Psoas muscle (tissue), 8 donors: Measurements from ENCODE around the gene CXCL8. TPM values are rescaled to one million over a fixed set of nuclear protein-coding genes. Genes with fewer than 3 reads are reported as not detected.

Experiments used
- ATAC-seq, 4 donors: fragments of 200-7000 bp; cut with Tn5 transposase; one replicate each; pipeline ENCODE4 v1.9.1; 2020; ENCODE audit warnings: moderate library complexity in 3 of 4, mild to moderate bottlenecking in 2 of 4
- DNase-seq, 2 donors: peaks; one replicate each; pipeline ENCODE4 v3.0.0-alpha.2; 2020
- H3K27ac ChIP-seq: fragments of 200-600 bp; one replicate; pipeline ENCODE4 v1.8.0; 2022
- H3K27me3 ChIP-seq, 3 donors: fragments of 200-600 bp in 1 of 3; one replicate each; pipeline versions ENCODE4 v1.6.1 to v1.8.0; 2013 to 2022; ENCODE audit warnings: low read length in 2 of 3, mild to moderate bottlenecking in 2 of 3, moderate library complexity in 1 of 3; ENCODE audit not compliant: insufficient read depth in 3 of 3
- H3K36me3 ChIP-seq, 2 donors: fragments of 200-600 bp in 1 of 2; one replicate each; pipeline versions ENCODE4 v1.6.1 to v1.8.0; 2013 to 2022; ENCODE audit warnings: low read depth in 1 of 2, mild to moderate bottlenecking in 1 of 2, moderate library complexity in 1 of 2; ENCODE audit not compliant: insufficient read depth in 1 of 2
- H3K4me1 ChIP-seq: fragments of 200-600 bp; one replicate; pipeline ENCODE4 v1.8.0; 2022
- H3K4me3 ChIP-seq: fragments of 200-600 bp; one replicate; pipeline ENCODE4 v1.8.0; 2022; ENCODE audit warnings: mild to moderate bottlenecking
- H3K9me3 ChIP-seq: fragments of 200-600 bp; one replicate; pipeline ENCODE4 v1.8.0; 2022
- WGBS, 3 donors: extraction: QIAGEN DNeasy Blood & Tissue Kit; methylation state at CpG; one replicate each; pipeline versions ENCODE4 v1.1.6 to v1.1.7; 2013; 5-methylcytosine and 5-hydroxymethylcytosine counted together
- intact Hi-C, 2 donors: fragments of 100-400 bp; cut with DNase I; formaldehyde crosslinking; loops; one replicate each; pipeline versions ENCODE4 v1.11.0 to v1.14.2; 2022
- polyA plus RNA-seq, 3 donors: library from polyadenylated mRNA; stranded (reverse); fragments of 200-250 nt; gene quantifications; one replicate each; pipeline ENCODE4 v1.2.3, GENCODE V29; 2013
- total RNA-seq, 4 donors: library from RNA; stranded (reverse); fragmentation: NEBNext Ultra II Directional in 2 of 4; extraction: Animal tissue kit (Norgen Biotek cat#: 25700) in 2 of 4; gene quantifications; one replicate each; pipeline versions ENCODE4 v1.2.1 to v1.2.4, GENCODE V29; 2021 to 2023
- TF ChIP-seq, protein P1 (sequence below): fragments of 200-600 bp; IDR thresholded peaks from one replicate; pipeline ENCODE4 v1.8.0; 2022; ENCODE audit warnings: antibody characterized with exemption
- donor health status: healthy with polysubstance abuse.
- donor health status: DM: no; HTN: no; CAD: no; lungs with moderate emphysema.
- donor health status: Bipolar disorder and iron deficiency.
- donor health status: healthy.
- donor health status: DM: yes; HTN: yes; CAD: no.
- donor health status: DM: no; HTN: no; CAD: no.
- donor health status: DM: no; HTN: no; CAD: no.
- donor health status: DM: yes; HTN: yes; CAD: no.

The CXCL8 gene
- total and polyA plus RNA-seq, 7 donors: 0.21 to 8.1 (median 0.38) TPM; not detected in 1

DNA sequence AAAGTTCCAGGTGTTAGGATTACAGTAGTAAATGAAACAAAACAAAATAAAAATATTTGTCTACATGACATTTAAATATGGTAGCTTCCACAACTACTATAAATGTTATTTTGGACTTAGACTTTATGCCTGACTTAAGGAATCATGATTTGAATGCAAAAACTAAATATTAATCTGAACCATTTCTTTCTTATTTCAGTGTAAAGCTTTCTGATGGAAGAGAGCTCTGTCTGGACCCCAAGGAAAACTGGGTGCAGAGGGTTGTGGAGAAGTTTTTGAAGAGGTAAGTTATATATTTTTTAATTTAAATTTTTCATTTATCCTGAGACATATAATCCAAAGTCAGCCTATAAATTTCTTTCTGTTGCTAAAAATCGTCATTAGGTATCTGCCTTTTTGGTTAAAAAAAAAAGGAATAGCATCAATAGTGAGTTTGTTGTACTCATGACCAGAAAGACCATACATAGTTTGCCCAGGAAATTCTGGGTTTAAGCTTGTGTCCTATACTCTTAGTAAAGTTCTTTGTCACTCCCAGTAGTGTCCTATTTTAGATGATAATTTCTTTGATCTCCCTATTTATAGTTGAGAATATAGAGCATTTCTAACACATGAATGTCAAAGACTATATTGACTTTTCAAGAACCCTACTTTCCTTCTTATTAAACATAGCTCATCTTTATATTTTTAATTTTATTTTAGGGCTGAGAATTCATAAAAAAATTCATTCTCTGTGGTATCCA lies 1.6 kb downstream of the CXCL8 start:
- DNase-seq: no peak
- WGBS, 3 donors: 57 to 65% (median 64%) methylated on average over 1 of the region's 1 CpG
- TF ChIP-seq, protein P1, sequence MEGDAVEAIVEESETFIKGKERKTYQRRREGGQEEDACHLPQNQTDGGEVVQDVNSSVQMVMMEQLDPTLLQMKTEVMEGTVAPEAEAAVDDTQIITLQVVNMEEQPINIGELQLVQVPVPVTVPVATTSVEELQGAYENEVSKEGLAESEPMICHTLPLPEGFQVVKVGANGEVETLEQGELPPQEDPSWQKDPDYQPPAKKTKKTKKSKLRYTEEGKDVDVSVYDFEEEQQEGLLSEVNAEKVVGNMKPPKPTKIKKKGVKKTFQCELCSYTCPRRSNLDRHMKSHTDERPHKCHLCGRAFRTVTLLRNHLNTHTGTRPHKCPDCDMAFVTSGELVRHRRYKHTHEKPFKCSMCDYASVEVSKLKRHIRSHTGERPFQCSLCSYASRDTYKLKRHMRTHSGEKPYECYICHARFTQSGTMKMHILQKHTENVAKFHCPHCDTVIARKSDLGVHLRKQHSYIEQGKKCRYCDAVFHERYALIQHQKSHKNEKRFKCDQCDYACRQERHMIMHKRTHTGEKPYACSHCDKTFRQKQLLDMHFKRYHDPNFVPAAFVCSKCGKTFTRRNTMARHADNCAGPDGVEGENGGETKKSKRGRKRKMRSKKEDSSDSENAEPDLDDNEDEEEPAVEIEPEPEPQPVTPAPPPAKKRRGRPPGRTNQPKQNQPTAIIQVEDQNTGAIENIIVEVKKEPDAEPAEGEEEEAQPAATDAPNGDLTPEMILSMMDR: no peak
- Histone ChIP-seq H3K9me3 (no peaks in the 10 kb centered on the region), H3K36me3 (no peaks in the 10 kb centered on the region), H3K4me1 (no peaks in the 10 kb centered on the region), H3K27ac (no peak overlapping the region), H3K4me3 (no peak overlapping the region), H3K27me3 (no peaks in the 10 kb centered on the region)
- intact Hi-C loops: no loop called here
- ATAC-seq: no peak

DNA sequence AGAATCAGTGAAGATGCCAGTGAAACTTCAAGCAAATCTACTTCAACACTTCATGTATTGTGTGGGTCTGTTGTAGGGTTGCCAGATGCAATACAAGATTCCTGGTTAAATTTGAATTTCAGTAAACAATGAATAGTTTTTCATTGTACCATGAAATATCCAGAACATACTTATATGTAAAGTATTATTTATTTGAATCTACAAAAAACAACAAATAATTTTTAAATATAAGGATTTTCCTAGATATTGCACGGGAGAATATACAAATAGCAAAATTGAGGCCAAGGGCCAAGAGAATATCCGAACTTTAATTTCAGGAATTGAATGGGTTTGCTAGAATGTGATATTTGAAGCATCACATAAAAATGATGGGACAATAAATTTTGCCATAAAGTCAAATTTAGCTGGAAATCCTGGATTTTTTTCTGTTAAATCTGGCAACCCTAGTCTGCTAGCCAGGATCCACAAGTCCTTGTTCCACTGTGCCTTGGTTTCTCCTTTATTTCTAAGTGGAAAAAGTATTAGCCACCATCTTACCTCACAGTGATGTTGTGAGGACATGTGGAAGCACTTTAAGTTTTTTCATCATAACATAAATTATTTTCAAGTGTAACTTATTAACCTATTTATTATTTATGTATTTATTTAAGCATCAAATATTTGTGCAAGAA lies 2.3 kb downstream of the CXCL8 start:
- DNase-seq (no peak), ATAC-seq (no peak)
- Histone ChIP-seq H3K9me3 (no peaks in the 10 kb centered on the region), H3K4me3 (no peak overlapping the region), H3K27ac (no peak overlapping the region), H3K36me3 (no peaks in the 10 kb centered on the region), H3K4me1 (no peaks in the 10 kb centered on the region), H3K27me3 (no peaks in the 10 kb centered on the region)
- WGBS, 3 donors: 82 to 83% (median 82%) methylated on average over 2 of the region's 2 CpGs
- intact Hi-C loops: no loop called here
- TF ChIP-seq, protein P1: no peak

DNA sequence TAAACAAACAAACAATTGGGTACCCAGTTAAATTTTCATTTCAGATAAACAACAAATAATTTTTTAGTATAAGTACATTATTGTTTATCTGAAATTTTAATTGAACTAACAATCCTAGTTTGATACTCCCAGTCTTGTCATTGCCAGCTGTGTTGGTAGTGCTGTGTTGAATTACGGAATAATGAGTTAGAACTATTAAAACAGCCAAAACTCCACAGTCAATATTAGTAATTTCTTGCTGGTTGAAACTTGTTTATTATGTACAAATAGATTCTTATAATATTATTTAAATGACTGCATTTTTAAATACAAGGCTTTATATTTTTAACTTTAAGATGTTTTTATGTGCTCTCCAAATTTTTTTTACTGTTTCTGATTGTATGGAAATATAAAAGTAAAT lies 2.9 kb downstream of the CXCL8 start:
- TF ChIP-seq, protein P1: no peak
- DNase-seq: no peak
- Histone ChIP-seq H3K4me1 (no peaks in the 10 kb centered on the region), H3K27ac (no peak overlapping the region), H3K36me3 (no peaks in the 10 kb centered on the region), H3K4me3 (no peak overlapping the region), H3K27me3 (no peaks in the 10 kb centered on the region), H3K9me3 (no peaks in the 10 kb centered on the region)
- ATAC-seq: no peak
- intact Hi-C loops: no loop called here
- WGBS, 3 donors: 83 to 89% (median 85%) methylated on average over 1 of the region's 1 CpG

DNA sequence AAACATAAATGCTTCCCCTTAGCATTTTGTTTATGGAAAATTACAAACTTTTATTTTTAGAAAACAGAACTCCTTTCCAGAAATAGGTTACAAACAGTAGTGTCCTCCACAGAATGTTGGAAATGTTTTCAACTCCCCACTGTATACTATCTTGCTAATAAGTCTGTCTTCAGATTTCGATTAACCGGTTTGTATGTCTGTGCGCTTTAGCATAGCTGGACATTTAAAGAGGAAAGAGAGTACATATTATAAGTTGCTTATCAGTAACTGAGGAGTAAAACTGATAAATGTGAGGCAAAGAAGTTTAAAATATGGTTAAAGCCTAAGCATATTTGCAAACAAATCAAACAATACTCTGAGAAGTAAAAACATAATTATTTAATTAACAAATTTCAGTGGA lies 3.4 kb downstream of the CXCL8 start:
- no peak overlapping the region for H3K27ac ChIP-seq
- ATAC-seq (no peak), DNase-seq (no peak)
- WGBS, 3 donors: 79 to 90% (median 89%) methylated on average over 3 of the region's 3 CpGs
- TF ChIP-seq, protein P1: no peak
- no peaks in the 10 kb centered on the region for H3K9me3 ChIP-seq
- intact Hi-C loops: no loop called here
- no peaks in the 10 kb centered on the region for H3K36me3 ChIP-seq
- H3K27me3 ChIP-seq: no peaks in the 10 kb centered on the region
- no peak overlapping the region for H3K4me3 ChIP-seq
- H3K4me1 ChIP-seq: no peaks in the 10 kb centered on the region
